Inflammatory macrophage (primary cell): ENCODE data around the gene CD300LF.
A peak's percentile ranks its signal among the peaks of the same experiment; 100 is the strongest.

Experiments
- DNase-seq, 2 donors: peaks; one replicate each; pipeline ENCODE4 v3.0.0-alpha.2; 2020 to 2022

CD300LF gene

DNA sequence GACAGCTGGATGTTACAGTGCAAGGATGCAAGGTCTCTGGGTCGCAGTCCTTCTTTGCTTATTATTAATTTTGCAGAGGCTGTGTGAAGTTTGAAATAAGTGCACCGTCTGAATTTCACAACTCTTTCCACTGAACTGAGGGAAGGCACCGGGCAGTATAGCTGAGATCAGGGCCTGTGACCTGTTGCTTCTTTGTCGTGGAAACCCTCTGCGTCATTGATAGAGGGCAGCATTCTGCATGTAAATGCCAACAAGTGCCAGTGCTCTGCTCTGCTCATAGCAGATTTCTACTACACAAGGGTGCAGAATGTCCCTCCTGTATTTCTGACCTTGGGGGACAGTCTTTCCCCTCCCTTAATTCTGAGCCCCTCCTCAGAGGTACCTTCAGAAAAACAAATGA is 26.0 kb downstream of the CD300LF start:
- DNase-seq = peak; percentile 58 to 60

DNA sequence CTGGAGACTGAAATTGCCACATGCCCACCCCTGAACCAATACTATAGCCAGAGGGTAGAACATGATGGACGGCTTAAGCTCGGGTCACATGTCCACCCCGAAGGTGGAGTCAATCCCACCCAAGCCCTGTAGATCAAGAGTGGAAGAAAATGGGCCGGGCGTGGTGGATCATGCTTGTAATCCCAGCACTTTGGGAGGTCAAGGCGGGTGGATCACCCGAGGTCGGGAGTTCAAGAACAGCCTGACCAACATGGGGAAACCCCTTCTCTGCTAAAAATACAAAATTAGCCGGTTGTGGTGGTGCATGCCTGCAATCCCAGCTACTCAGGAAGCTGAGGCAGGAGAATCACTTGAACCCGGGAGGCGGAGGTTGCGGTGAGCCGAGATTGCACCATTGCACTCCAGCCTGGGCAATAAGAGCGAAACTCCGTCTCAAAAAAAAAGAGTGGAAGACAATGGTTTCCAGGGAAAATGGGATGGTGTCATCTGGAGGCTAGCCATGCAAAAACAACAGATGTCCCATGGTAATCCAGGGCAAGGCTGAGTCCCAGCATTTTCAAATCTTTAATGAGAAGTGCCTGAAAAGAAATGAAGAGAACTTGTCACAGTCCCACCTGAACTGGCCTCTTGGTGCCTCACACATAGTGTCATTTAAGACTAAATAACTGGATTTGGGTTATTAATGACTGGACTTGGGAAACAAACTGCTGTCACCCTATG is 30.1 kb downstream of the CD300LF start:
- DNase-seq = peak; percentile 55 to 77

DNA sequence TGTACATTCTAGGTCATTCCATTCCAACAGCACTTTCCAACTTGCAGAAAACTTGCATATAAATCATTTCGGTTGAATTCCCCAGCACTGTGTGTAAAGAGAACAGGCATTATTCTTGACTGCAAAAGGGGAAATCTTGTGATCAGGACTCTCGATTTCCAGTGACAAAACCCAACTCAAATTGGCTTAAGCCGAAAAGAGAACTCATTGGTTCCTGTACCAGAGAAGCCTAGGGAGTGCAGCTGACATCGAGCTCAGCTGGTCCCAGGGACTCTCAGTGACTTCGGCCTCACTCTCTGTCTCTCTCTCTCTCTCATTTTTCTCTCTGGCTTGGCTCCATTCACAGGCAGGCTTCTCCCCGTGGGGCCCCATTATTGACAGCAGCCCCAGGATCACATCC is 30.7 kb downstream of the CD300LF start:
- DNase-seq = peak; percentile 87 to 90

DNA sequence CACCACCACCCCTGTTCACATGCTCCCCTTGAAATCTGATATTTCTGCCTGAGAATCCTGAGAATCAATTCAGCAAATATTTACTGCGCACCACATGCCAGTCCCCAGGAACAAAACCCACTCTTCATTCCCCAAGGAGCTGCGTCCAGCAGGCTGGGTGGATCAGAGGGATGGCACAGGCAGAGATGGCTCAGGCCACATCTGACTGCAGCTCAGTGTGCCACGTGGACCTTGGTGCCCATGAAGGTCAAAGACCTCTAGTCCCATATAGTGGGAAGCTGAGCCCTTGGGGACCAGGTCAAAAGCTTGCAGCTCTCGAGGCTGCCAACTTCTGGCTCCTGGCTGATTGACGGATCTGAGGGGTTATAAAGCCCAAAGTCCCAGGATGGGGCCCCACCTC is 31.8 kb downstream of the CD300LF start:
- DNase-seq = no peak

DNA sequence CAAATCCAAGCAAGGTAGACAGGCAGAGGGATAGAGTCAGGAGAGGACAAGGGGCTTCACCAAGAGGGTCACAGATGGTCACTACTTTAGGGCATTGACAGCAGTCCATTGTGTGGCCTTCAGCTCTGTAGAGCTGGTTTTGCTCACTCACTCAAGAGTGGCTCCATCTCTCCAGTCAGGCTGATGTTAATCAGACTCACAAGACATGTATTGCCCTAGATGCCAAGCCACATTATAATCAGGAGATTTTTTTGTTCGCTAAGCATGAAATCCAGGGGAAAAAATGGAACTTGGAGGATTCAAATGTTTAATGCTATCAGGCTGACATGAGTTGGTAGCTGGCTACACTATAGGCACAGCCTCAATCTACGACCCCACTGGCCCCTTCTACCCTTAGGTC is 32.5 kb downstream of the CD300LF start:
- DNase-seq = peak in 1 of 2 donors; percentile 39

DNA sequence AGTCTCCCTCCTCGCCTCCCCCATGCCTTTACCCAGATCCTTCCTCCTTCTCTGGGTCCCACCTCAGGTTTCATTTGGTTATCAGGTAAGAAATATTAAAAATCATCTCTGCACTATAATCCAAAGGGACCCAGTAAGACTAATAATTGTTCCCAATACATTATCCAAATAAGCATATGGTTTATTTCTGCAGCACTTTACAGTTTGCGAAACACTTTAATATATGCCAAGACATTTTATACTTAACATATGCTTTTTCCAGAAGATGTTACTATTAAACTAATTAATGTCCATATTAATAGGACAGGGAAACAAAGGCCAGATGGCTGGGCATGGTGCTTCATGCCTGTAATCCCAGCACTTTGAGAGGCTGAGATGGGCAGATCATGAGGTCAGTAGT is 33.3 kb downstream of the CD300LF start:
- DNase-seq = no peak

- DNase-seq = no peak
Observed at GRCh38 chr17:74678541-74678940, 34.2 kb downstream of the CD300LF start.

GRCh38 chr17:74677558-74678466 is 34.9 kb downstream of the CD300LF start:
- DNase-seq = no peak

GRCh38 chr17:74671031-74671771 is 41.5 kb downstream of the CD300LF start:
- DNase-seq = peak; percentile 73 to 84

DNA sequence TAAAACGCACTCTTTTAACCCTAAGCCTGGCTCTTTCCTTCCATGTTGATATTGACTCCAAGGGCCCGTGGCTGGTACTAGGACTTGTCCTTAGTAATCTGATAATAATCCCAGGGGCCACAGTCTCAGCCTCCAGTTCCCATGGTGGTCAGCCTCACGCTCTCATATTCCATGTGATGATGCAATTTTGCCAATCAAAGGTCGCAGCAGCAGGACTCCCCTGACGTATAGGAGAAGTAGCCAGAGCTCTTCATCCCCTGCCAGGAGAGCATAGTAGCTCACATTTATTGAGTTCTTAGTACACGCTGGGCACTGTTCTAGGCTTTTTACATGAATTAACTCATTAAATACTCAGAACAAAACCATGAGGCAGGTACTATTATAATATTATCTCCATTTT is 42.4 kb downstream of the CD300LF start:
- no peak for DNase-seq

GRCh38 chr17:74663561-74663960 is 49.2 kb downstream of the CD300LF start:
- DNase-seq = no peak

DNA sequence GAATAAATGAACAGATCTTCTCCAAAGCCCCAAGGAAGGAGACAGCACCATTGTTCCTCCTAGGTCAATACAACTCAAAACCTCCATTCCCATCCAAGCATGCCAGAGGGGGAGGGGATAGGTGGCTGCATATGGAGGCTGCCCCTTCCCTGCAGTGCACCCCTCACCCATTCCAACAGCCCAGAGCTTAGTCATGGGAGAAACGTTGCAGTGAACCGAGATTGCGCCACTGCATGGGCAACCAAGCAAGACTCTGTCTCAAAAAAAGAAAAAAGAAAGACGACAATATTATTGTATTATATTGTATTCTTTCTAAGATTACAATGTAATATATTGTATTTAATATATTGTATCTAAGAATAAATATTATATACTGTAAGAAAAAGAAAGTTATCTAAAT is 52.8 kb downstream of the CD300LF start:
- no peak for DNase-seq

GRCh38 chr17:74658620-74659019 is 54.1 kb downstream of the CD300LF start:
- DNase-seq = no peak

- no peak for DNase-seq
Observed at GRCh38 chr17:74654742-74655141, 58.0 kb downstream of the CD300LF start.

DNA sequence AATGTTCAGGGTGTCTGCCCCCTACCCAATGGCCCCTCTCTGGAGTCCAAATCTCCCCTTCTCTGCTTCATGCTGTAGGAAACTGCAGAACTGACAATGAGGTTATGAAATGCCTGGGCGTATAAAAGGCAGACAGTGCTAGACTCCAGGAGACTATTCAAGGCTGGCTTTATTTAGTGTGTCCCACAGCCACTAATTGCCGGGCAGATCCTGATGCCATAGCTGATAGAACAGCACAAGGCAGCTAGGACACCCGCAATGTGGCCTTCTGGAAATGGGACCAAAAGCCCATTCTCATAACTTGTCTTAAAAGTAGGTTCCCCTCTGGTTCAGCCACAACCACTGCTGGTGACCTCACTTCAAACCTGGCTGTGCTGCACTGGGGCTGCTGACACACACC is 60.7 kb downstream of the CD300LF start:
- no peak for DNase-seq

- no peak for DNase-seq
Observed at GRCh38 chr17:74649909-74650308, 62.8 kb downstream of the CD300LF start.

DNA sequence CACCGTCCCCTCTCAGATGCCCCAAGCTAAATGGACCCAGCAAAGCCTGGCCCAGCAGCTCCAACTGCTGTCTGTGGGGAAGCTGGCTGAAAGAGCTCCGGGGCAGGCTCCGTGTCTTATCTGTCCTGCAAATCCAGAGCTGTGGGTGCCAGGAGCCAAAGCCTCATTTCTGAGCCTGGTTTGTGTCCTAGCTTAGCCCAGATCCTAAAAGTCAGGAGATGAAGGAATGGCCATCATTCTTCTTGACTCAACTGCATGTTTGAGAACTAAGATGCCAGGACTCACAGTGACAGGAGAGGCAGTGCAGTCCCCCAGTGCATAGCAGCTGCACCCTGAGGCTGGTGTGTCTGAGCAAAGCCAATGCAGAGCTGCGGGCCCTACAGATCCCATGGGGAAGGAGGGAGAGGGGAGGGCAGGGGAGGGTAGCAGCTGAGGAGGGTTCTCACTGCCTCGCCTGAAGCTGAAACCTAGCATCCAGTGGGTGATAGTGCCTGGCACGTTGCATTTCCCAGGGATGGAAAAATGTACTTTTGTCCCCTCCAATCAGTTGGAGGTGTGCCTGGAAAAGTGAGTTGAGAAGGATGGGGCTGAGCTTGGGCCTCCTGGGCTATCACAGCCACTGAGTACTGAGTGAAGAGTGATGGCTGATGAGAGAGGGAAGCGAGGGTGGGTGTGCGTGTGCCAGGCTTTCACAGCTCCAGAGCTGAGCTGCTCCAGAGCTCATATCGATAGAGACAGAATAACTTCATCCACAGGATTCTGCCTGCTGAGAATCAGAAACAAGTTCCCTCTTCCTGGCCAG is 64.7 kb downstream of the CD300LF start:
- no peak for DNase-seq

DNA sequence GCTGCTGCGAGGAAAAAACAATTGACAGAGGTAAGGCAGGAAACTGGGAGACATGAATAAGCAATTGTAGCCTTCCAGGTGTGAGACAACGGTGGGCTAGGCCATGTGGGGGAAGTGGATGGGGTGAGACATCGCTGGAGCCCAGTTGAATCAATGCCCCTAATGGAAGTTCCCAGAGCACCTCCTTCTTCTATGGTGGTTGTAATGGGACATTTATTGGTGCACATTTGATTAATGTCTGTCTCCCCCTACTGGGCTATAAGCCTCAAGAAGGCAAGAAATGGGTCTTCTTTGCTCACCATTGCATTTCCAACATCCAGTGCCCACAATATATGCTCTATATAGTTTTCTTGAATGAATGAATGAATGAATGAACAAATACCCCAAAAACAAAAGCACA is 66.5 kb downstream of the CD300LF start:
- peak; percentile 64 to 73 for DNase-seq

GRCh38 chr17:74645010-74645409 is 67.7 kb downstream of the CD300LF start:
- peak; percentile 47 to 51 for DNase-seq

GRCh38 chr17:74644419-74644818 is 68.3 kb downstream of the CD300LF start:
- DNase-seq = no peak
